22Rv1 (cell line): ENCODE data around the gene NAPEPLD.
"Not testable (repeated sequence)": the region's sequence is repeated elsewhere in the genome, so short reads cannot be mapped to it uniquely, and the experiment has no call there.

Source experiments
- ZFX ChIP-seq: fragments of 450-650 bp; IDR thresholded peaks from 2 replicates; pipeline ENCODE4 v1.6.1; 2017; ENCODE audit warnings: antibody characterized with exemption, borderline replicate concordance
- TF ChIP-seq, protein P1 (sequence below): fragments of 450-650 bp; IDR thresholded peaks from 2 replicates; pipeline ENCODE4 v1.5.1; 2017; ENCODE audit warnings: mild to moderate bottlenecking

DNA sequence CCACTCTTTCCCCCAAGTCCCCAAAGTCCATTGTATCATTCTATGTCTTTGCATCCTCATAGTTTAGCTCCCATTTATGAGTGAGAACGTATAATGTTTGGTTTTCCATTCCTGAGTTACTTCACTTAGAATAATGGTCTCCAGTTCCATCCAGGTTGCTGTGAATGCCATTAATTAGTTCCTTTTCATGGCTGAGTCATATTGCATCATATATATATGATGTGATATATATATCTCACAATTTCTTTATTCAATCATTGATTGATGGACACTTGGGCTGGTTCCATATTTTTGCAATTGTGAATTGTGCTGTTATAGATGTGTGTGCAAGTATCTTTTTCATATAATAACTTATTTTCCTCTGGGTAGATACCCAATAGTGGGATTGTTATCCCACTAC is 92.9 kb downstream of the NAPEPLD start:
- TF ChIP-seq, protein P1, sequence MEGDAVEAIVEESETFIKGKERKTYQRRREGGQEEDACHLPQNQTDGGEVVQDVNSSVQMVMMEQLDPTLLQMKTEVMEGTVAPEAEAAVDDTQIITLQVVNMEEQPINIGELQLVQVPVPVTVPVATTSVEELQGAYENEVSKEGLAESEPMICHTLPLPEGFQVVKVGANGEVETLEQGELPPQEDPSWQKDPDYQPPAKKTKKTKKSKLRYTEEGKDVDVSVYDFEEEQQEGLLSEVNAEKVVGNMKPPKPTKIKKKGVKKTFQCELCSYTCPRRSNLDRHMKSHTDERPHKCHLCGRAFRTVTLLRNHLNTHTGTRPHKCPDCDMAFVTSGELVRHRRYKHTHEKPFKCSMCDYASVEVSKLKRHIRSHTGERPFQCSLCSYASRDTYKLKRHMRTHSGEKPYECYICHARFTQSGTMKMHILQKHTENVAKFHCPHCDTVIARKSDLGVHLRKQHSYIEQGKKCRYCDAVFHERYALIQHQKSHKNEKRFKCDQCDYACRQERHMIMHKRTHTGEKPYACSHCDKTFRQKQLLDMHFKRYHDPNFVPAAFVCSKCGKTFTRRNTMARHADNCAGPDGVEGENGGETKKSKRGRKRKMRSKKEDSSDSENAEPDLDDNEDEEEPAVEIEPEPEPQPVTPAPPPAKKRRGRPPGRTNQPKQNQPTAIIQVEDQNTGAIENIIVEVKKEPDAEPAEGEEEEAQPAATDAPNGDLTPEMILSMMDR: not testable (repeated sequence)
- TF ChIP-seq ZFX: not testable (repeated sequence)
